Endothelial cell (in vitro differentiated cells): ENCODE measurements around the gene CLDN22. TPM values are rescaled to one million over a fixed set of nuclear protein-coding genes. Genes with fewer than 3 reads are reported as not detected.

ENCODE experiments used
- DNase-seq: peaks from one replicate; pipeline ENCODE4 v3.0.0; 2021; ENCODE audit warnings: low spot score
- H3K27ac Mint-ChIP-seq: one replicate; pipeline ENCODE4 v1.8.0; 2021; ENCODE audit warnings: mixed read lengths, inconsistent platforms; ENCODE audit not compliant: unreplicated experiment
- H3K27me3 Mint-ChIP-seq: one replicate; pipeline ENCODE4 v1.8.0; 2021; ENCODE audit warnings: mild to moderate bottlenecking, moderate library complexity, mixed read lengths, inconsistent platforms; ENCODE audit not compliant: unreplicated experiment
- H3K36me3 Mint-ChIP-seq: one replicate; pipeline ENCODE4 v1.8.0; 2021; ENCODE audit warnings: mild to moderate bottlenecking, low read depth, mixed read lengths, inconsistent platforms; ENCODE audit not compliant: unreplicated experiment
- H3K4me1 Mint-ChIP-seq: one replicate; pipeline ENCODE4 v1.8.0; 2021; ENCODE audit warnings: mild to moderate bottlenecking, mixed read lengths, inconsistent platforms; ENCODE audit not compliant: unreplicated experiment
- H3K4me3 Mint-ChIP-seq: one replicate; pipeline ENCODE4 v1.8.0; 2021; ENCODE audit warnings: mild to moderate bottlenecking, mixed read lengths, inconsistent platforms; ENCODE audit not compliant: unreplicated experiment
- H3K9me3 Mint-ChIP-seq: one replicate; pipeline ENCODE4 v1.8.0; 2021; ENCODE audit warnings: mixed read lengths, inconsistent platforms; ENCODE audit not compliant: unreplicated experiment
- long read RNA-seq: library from polyadenylated mRNA; unstranded; transcript quantifications from one replicate; pipeline ENCODE4 v2.0.0, GENCODE V29; 2020; ENCODE audit not compliant: unreplicated experiment
- total RNA-seq: library from RNA; stranded (reverse); fragmentation: NEBNext Ultra II Directional; extraction: Animal tissue kit (Norgen Biotek cat#: 25700); gene quantifications from one replicate; pipeline ENCODE4 v1.2.1, GENCODE V29; 2021; ENCODE audit not compliant: unreplicated experiment
- TF ChIP-seq, protein P1 (sequence below): fragments of 200-600 bp; sonication (generic); IDR thresholded peaks from one replicate; pipeline ENCODE4 v1.5.0; 2021; ENCODE audit warnings: antibody characterized with exemption; ENCODE audit not compliant: unreplicated experiment

The CLDN22 gene
- total RNA-seq, result not detected
- long read RNA-seq, result 0 reads

DNA sequence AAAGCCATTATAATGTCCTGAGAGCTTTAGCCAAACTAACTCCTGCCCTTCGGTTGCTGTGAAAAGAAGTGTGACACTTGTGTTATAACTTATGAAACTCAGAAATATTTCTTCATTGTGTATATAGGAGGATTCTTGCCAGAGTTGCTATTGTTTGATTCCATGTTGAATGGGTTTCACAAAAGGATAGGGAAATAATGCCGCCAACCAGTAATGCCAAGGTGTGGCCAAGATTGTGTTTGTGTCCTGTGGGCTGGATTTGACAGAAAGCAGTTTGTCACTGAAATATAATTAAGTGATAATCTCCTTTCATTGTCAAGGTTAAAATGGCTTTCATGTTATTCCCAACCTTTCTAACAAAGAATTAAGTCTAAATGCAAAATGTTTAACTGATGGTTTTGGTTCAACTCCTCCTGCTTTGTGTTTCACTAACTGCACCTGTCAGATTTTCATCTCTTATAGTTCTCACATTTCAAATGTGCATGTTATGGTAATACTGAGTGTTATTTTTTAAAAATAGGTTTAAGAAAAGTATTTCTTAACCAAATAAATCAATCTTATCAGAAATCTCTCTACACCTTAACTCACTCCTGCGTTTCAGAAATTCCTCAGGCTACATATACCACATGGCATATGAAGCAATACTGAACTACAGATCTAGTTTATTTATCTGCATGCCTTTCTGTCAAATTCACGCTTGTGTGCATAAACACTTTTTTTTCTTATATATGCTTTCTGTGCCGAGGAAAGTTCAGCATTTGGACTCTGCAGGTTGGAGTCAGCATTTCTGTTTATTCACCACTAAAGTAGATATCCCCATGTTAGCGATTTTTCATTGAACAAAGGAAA is at the start of gene CLDN22:
TSS of gene CLDN22 (minus strand) at position 66 of the 849 bp plus-strand sequence. CDS start at position 8, 58 bp downstream.
- Mint-ChIP-seq H3K4me3 (no peak within 1 kb of the TSS), H3K36me3 (peaks cover 7% of the 10 kb centered on the region), H3K27ac (no peak within 1 kb of the TSS), H3K9me3 (no peaks in the 10 kb centered on the region), H3K27me3 (peaks cover 10% of the 10 kb centered on the region), H3K4me1 (peaks cover 15% of the 10 kb centered on the region)
- DNase-seq, result no peak
- TF ChIP-seq, protein P1, sequence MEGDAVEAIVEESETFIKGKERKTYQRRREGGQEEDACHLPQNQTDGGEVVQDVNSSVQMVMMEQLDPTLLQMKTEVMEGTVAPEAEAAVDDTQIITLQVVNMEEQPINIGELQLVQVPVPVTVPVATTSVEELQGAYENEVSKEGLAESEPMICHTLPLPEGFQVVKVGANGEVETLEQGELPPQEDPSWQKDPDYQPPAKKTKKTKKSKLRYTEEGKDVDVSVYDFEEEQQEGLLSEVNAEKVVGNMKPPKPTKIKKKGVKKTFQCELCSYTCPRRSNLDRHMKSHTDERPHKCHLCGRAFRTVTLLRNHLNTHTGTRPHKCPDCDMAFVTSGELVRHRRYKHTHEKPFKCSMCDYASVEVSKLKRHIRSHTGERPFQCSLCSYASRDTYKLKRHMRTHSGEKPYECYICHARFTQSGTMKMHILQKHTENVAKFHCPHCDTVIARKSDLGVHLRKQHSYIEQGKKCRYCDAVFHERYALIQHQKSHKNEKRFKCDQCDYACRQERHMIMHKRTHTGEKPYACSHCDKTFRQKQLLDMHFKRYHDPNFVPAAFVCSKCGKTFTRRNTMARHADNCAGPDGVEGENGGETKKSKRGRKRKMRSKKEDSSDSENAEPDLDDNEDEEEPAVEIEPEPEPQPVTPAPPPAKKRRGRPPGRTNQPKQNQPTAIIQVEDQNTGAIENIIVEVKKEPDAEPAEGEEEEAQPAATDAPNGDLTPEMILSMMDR, result no peak

DNA sequence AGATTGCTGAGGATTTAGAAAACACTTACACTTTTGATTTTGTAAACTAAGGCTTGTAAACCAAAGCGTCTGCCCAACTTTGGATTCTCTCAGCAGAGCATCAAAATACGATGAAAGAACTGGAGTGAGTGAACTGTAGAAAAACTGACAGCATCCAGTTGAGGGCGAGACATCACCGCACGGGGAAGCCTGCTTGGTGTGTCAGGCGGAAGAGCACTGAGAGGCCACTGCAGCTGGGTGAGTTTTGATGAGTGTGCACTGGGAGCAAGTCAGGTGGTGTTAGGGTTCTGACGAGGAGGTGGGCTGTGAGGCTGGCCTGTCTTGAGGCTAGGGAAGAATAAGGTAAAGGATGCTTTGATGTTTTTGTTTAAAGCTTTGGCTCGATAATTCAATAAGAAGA is 49.0 kb upstream of the CLDN22 start:
- TF ChIP-seq, protein P1, result no peak
- Mint-ChIP-seq H3K4me3 (no peak overlapping the region), H3K4me1 (peaks cover 19% of the 10 kb centered on the region), H3K27me3 (peaks cover 13% of the 10 kb centered on the region), H3K27ac (no peak overlapping the region), H3K9me3 (no peaks in the 10 kb centered on the region), H3K36me3 (peaks cover 5% of the 10 kb centered on the region)
- DNase-seq, result no peak

DNA sequence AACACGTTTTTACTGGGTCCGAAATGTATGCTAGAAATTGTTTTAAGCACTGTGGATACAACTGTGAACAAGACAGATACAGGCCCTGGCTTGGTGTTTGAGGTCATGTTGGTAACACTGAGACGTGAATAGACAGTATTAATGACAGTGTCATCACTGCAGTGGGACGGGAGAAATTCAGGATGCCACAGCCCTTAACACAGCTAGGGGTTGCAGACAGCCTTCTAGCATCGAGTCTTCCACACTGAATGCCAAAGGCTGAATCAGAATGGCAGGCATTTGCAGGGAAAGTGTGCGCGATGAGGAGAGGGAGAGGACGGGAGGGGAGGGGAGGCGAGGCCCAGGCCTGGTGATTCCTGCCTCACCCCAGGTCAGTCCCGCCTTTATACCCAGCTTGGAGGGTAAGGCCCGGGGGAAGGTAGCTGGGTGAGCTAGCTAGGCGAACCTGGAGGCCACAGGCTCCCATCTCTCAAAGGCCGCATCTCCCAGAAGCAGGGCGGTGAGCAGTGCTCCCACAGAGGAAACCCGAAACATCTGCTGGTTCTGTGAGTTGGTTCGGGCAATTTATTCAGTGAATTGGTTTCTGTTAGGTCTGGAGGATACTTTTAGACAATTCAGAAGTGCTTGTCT is 46.2 kb upstream of the CLDN22 start:
- Mint-ChIP-seq H3K4me3 (no peak overlapping the region), H3K36me3 (peaks cover 5% of the 10 kb centered on the region), H3K27ac (no peak overlapping the region), H3K9me3 (no peaks in the 10 kb centered on the region), H3K4me1 (peaks cover 26% of the 10 kb centered on the region), H3K27me3 (peaks cover 14% of the 10 kb centered on the region)
- no peak for DNase-seq
- TF ChIP-seq, protein P1, result no peak

DNA sequence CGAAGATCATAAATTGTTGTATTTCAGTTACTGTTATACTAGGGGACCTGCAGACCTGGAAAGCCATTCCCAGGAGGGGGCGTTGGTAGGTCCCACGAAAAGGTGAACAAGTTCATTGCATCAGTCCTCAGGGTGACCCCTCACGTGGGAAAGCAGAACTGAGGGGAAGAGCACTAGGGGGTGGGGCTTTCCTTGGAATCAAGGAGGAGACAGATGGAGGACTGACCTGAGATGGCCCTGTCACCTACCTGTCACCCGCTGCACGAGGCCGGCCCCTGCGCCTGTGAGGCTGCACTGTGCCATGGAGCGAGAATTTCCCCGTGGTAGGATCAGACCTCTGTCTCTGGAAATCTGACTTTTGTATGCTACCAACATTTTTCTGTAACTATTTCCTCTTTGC is 43.9 kb upstream of the CLDN22 start:
- H3K9me3 Mint-ChIP-seq, result no peaks in the 10 kb centered on the region
- H3K27ac Mint-ChIP-seq, result peak overlapping the region; percentile 70
- H3K27me3 Mint-ChIP-seq, result peaks cover 11% of the 10 kb centered on the region
- no peak overlapping the region for H3K4me3 Mint-ChIP-seq
- peaks cover 33% of the 10 kb centered on the region for H3K4me1 Mint-ChIP-seq
- DNase-seq, result no peak
- TF ChIP-seq, protein P1, result no peak
- H3K36me3 Mint-ChIP-seq, result peaks cover 5% of the 10 kb centered on the region
